HG03565 (cell line): ENCODE results near the gene OR2AP1.
A peak's percentile ranks its signal among the peaks of the same experiment; 100 is the strongest.
"Not testable (repeated sequence)": the region's sequence is repeated elsewhere in the genome, so short reads cannot be mapped to it uniquely, and the experiment has no call there.

Source experiments
- ATAC-seq: cut with Tn5 transposase; IDR thresholded peaks from one replicate; pipeline ENCODE4 v1.9.1; 2021; ENCODE audit warnings: mild to moderate bottlenecking, moderate library complexity; ENCODE audit not compliant: unreplicated experiment

The OR2AP1 gene

DNA sequence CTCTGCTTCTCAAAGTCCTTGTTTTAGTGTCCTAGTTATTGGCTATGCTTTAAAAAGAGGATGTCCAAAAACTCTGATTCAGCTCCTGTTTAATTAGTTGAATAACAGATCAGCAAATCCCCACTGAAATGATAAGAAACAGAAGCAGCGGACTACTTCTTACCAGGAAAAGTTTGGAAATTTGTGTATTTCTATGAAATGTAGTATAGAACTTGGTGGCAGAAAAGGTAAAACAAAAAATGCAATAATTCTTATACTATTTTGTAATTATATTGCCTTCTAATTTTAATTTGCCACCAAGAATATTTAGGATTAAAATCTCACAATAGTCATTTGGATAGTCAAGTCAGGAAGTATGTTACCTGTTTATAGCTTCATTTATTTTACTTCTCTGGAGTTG lies at the start of gene OR2AP1:
Gene OR2AP1 (plus strand): TSS at position 301 of the 400 bp plus-strand sequence. CDS start 1,947 bp downstream, outside the sequence.
- no peak for ATAC-seq

DNA sequence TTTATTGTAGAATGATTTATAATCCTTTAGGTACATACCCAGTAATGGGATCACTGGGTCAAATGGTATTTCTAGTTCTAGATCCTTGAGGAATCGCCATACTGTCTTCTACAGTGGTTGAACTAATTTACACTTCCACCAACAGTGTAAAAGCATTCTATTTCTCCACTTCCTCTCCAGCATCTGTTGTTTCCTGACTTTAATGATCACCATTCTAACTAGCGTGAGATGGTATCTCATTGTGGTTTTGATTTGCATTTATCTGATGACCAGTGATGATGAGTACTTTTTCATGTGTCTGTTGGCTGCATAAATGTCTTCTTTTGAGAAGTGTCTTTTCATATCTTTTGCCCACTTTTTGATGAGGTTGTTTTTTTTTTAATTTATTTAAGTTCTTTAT lies 24.0 kb upstream of the OR2AP1 start:
- not testable (repeated sequence) for ATAC-seq

DNA sequence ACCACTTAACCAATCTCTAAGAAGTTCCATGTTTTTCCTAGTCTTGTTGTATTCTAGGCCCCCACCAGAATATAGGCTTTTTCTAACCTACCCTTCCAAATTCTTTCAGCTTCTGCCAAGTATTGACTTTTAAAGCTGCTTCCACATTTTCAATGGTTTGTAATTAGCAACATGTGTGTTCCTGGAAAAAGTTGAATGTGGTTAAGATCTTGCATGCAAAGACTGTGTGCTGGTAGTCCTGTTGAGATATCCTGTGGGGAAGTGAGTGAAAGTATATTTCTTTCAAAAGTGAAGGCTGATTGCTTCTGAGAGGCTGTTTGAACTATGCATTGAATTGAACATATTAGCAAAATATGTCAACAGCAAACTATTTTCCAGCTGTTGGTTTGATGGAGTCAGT lies 23.5 kb upstream of the OR2AP1 start:
- no peak for ATAC-seq

DNA sequence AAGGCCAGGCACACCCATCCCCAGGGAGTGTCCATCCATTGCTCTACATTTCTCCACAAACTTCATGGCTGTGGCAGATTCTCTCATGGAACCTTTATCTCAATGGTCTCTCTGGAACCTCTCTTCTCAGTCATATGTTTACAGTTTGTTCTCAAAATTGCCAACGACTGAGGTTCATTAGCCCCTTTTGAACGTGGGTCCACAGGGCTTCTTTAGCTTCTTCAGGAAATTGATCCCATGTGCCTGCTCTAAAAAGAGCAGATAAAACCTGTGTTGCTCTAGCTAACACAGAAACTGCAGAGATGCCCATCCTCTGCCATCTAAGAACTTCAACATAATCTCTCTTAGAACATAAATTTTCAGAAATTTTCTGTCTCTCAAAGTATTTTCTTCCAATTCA lies 23.0 kb upstream of the OR2AP1 start, which contains the start of gene OR6C4:
Gene OR6C4 (plus strand): TSS at position 301 of the 400 bp plus-strand sequence. CDS start 1,625 bp downstream, outside the sequence.
- no peak for ATAC-seq

DNA sequence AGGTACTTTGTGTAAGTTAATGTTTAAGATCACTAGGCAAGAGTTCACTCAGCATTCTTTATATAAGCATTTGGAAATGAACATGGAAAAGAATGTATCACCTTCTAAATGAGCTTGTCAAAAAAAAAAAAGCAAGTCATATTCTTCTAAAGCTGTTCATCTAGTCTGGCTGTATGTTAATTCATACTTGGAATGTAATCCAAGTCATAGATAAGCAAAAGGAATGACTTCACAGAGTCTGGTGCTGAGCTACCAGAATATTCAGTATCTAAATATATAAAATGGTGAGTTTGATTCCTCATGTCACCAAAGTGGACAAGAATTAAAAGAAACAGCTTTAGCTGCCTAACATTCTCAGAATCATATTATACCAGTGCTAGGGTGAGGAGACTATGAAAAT lies 18.0 kb upstream of the OR2AP1 start:
- ATAC-seq = no peak

DNA sequence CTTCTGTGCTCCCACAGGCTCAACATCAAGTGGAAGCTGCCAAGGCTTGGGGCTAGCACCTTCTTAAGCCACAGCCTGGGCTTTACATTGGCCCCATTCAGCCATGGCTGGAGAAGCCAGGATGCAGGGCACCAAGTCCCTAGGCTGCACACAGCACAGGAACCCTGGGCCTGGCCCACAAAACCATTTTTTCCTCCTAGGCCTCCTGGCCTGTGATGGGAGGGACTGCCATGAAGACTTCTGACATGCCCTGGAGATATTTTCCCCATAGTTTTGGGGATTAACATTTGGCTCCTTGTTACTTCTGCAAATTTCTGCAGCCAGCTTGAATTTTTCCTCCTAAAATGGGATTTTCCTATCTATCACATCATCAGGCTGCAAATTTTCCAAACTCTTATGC lies 2.2 kb upstream of the OR2AP1 start:
- ATAC-seq = not testable (repeated sequence)

DNA sequence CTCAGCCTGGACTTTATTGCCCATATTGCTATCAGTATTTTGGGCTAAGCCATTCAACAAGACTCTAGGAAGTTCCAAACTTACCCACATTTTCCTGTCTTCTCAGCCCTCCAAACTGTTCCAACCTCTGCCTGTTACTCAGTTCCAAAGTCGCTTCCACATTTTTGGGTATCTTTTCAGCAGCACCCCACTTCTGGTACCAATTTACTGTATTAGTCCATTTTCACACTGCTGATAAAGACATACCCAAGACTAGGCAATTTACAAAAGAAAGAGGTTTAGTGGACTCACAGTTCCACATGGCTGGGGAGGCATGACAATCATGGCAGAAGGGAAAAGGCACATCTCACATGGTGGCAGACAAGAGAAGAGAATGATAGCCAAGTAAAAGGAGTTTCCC lies 1.6 kb upstream of the OR2AP1 start:
- ATAC-seq = not testable (repeated sequence)

DNA sequence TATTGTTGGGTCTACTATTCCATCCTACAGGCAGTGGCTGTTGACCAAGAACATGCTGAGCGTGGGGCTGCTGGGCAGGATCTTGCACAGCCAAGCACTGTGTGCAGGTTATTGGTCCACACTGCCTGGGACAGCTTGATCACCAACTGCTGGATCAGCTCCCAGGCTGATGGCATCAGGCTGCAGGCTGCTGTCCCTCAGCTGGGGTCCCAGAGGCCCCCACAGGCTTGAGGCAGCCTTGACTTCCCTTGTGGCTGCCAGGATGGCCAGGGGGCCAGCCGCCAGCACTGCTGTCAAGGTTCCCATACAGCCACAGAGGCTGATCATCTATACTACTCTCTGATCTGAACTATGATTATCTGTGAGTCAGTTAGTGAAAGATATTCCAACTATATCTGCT lies 9.8 kb downstream of the OR2AP1 start:
- no peak for ATAC-seq

DNA sequence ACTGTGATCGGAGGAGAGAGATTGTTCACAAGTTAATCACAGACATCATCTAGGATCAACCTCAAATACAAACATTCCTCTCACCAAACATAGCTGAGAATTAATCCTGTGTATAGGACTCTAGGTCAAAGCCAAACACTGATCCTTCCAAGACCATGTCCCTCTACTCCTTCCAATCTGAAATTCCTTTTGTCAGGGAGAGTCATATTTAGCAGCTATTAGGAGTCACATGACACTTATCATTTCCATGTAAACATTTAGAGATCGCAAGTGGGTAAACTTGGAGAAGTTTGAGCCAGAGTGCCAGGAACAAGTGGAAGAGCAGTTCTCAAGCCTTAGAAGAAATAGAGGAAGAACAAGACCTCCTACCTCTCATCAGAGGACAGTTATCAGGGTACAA lies 13.5 kb downstream of the OR2AP1 start:
- ATAC-seq = no peak

DNA sequence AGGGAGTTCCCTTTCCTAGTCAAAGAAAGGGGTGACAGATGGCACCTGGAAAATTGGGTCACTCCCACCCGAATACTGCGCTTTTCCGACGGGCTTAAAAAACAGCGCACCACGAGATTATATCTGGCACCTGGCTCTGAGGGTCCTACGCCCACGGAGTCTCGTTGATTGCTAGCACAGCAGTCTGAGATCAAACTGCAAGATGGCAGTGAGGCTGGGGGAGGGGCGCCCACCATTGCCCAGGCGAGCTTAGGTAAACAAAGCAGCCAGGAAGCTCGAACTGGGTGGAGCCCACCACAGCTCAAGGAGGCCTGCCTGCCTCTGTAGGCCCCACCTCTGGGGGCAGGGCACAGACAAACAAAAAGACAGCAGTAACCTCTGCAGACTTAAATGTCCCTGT lies 17.9 kb downstream of the OR2AP1 start:
- not testable (repeated sequence) for ATAC-seq

DNA sequence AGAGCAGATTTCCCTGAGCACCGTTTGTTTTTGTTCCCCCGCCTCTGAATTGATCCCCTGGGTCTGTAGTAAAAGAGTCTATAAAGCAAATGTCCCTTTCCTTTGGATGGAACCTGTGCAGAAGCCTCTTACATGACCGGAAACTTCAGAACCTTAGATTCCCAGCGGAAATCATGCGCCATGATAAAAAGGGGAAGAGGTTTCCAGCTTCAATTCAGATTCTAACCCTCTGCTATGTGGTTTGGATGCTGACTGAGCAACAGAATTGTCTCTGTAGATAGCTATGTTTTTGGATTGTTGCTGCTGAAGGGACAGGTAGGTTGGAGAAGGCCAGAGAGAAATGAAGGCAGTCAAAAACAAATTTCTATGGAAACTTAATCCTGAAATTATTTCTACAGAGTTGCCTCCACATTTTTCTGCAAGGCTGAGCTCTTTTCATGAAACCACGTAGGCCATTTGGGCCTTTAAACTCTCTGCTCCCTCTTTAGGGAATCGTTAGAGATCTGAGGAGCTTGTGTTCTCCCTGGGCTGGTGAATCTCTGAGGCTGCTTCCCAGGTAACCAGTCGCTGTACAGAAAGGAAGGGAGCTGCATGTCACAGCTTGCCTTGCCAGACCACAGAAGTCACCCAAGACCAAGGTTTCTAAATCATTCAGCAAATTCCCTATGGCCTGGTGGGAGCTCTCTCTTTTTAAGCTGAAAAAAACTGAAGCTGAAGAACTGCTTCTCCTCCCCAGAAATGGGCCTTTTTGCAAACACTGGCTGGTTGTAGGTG lies 35.7 kb downstream of the OR2AP1 start:
- ATAC-seq = no peak

DNA sequence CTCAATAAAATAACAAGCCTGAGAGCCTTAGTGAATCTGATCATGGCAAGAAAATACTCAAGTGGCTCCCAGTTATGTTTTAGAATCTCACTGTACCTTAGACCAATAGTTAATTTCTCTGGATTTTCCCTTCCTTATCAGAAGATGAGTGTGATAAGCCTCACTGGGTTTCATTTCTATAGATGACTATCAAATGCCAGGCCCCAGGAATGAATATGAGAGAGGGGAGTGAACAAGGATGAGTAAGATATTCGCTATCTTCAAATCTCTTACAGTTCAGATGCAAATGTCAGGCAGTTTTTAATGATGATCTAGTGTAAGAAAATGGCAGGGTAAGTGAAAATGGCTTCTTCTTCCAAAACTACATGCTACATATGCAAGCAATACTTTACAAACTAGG lies 38.3 kb downstream of the OR2AP1 start:
- ATAC-seq = peak; percentile 44

DNA sequence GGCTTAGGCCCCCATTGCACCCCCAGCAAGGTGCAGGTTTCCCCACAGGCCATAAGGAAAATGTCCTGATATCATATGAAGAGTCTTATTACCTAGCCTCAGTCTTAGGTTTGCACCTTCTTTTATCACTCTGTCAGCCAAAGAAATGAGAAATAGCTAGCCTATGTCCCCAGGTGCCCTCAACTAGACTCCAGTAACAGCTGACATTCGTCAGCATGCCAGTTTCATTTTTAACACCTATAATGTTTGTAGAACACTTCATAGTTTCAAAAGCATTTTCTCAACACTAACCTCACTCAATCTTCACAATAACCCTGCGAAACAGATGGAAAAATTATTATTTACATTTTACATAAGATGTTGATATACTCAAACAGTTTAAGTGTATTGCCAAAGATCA lies 40.4 kb downstream of the OR2AP1 start:
- no peak for ATAC-seq

DNA sequence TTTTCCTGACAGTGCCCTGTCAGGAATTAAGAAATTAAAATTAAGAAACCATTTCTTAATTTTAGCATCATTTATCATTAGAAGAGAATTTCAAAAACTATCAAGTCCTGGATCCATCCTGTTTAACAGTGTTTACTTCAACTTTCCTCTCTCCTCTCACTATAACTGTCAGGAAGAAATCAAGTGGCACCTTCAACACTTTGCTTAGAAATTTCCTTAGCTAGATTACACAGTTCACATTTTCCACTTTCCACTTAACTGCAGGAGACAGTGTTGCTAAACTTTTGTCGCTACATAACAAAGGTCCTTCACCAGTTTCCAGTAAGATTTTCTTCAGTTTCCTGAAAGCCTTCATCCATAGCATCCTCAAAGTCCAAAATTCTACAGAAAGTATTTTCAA lies 42.5 kb downstream of the OR2AP1 start:
- no peak for ATAC-seq

DNA sequence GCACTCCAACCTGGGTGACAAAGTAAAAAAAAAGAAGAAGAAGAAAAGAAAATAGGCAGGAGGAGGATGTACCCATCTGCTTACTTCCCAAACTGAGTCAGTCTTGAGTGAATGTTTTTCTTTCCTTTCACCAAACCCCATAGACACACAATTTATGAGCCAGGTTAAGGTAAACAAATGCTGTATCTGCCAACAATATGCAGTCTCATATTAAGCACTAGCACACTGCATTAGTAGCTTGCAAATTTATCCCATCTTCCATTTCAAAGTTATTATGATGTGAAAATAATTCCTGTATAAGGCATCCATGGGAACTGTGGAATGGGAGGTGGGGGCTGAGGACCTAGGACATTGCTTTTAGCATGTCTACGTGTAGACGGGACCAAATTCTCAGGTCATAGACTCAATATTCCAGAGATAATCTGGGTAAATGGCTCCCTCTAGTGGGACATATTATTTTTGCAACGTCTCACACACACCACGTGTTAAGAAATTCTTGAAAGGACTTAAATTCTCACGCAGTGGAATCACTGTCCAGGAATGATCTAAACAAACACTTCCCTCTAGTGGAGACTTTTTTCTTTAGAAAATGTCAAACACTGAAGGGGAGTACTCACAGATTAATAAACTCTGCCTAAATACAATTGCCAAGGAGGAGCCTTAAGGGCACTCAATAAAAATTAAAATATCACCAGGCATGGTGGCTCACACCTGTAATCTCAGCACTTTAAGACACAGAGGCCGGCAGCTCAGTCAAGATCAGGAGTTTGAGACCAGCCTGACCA lies 47.3 kb downstream of the OR2AP1 start:
- peak; percentile 69 for ATAC-seq

DNA sequence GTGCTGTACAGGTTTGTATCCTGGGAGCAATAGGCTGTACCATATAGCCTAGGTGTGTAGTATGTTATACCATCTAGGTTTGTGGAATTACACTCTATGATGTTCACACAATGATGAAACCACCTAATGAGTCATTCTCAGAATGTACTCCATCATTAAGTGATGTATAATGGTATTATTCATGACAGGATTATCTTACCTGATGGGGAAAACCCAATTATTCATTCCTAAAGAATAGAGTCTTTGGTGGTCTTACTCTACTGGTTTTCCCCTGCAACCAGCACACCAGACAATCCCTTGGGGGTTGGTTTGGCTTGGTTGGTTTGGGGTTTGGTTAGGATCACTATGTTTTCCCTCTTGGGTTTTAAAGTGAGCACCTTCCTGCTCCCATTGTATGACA lies 51.8 kb downstream of the OR2AP1 start:
- peak; percentile 72 for ATAC-seq
